Astrocyte of the spinal cord (primary cell): ENCODE results near the gene HTR7.

ENCODE experiments used
- DNase-seq: peaks from one replicate; pipeline ENCODE4 v3.0.0; 2011; ENCODE audit warnings: low read depth, low spot score
- H3K4me3 ChIP-seq: 2 replicates; pipeline ENCODE4 v1.5.1; 2011; ENCODE audit warnings: low read depth, mild to moderate bottlenecking, low read length, moderate library complexity
- CTCF ChIP-seq: IDR thresholded peaks from 2 replicates; pipeline ENCODE4 v1.5.1; 2012; ENCODE audit warnings: low read depth, mild to moderate bottlenecking, low read length, inconsistent platforms
- in situ Hi-C: cut with HindIII; loops from 2 replicates; pipeline ENCODE4 v1.10.0; 2017; ENCODE audit warnings: low sequenced_read_pairs

Gene HTR7

GRCh38 chr10:90849956-90850749 lies 7.7 kb downstream of the HTR7 start:
- no peak for TF ChIP-seq CTCF
- peak; percentile 45 for DNase-seq
- no peak overlapping the region for H3K4me3 ChIP-seq
- in situ Hi-C loops, result no loop called here

- H3K4me3 ChIP-seq, result no peak overlapping the region
- DNase-seq, result peak; percentile 81
- in situ Hi-C loops, result no loop called here
- no peak for TF ChIP-seq CTCF
These were observed 10.4 kb downstream of the HTR7 start for GRCh38 chr10:90847436-90847835.

GRCh38 chr10:90846746-90847145 lies 11.1 kb downstream of the HTR7 start:
- TF ChIP-seq CTCF, result no peak
- H3K4me3 ChIP-seq, result no peak overlapping the region
- in situ Hi-C loops, result no loop called here
- DNase-seq, result peak; percentile 38

- no peak for TF ChIP-seq CTCF
These were observed 12.1 kb downstream of the HTR7 start for GRCh38 chr10:90845726-90846125.

GRCh38 chr10:90842725-90843124 lies 15.1 kb downstream of the HTR7 start:
- DNase-seq, result no peak
- no peak overlapping the region for H3K4me3 ChIP-seq
- no peak for TF ChIP-seq CTCF
- in situ Hi-C loops, result no loop called here

More at GRCh38 chr10:90845726-90846125, 12.1 kb downstream of the HTR7 start:
- H3K4me3 ChIP-seq, result no peak overlapping the region
- no peak for DNase-seq
- in situ Hi-C loops, result no loop called here

GRCh38 chr10:90837486-90837885 lies 20.4 kb downstream of the HTR7 start:
- H3K4me3 ChIP-seq, result no peak overlapping the region
- in situ Hi-C loops, result no loop called here
- no peak for DNase-seq
- no peak for TF ChIP-seq CTCF
